ENCODE measurements around the gene ZNF804B.

DNA sequence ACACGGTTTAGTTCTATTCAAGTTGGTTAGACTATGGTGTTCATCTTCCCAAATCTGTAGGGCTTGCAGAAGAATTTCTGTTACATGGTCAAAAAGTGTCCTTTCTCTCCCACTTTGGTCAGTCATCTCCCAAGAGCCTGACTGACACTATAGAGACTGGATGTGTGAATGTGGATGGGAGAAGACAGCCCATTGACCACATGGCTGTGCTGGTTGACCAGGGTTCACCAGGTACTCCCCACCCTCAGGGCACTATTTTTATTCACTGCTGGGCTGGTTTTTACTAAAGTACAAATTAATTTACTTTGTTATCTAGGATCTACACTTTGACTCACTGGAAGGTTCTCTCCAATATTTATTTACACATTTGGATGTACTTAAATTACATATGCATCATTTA is 2.3 kb downstream of the ZNF804B start:
- TF ChIP-seq, protein P1, sequence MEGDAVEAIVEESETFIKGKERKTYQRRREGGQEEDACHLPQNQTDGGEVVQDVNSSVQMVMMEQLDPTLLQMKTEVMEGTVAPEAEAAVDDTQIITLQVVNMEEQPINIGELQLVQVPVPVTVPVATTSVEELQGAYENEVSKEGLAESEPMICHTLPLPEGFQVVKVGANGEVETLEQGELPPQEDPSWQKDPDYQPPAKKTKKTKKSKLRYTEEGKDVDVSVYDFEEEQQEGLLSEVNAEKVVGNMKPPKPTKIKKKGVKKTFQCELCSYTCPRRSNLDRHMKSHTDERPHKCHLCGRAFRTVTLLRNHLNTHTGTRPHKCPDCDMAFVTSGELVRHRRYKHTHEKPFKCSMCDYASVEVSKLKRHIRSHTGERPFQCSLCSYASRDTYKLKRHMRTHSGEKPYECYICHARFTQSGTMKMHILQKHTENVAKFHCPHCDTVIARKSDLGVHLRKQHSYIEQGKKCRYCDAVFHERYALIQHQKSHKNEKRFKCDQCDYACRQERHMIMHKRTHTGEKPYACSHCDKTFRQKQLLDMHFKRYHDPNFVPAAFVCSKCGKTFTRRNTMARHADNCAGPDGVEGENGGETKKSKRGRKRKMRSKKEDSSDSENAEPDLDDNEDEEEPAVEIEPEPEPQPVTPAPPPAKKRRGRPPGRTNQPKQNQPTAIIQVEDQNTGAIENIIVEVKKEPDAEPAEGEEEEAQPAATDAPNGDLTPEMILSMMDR (IDR thresholded peaks at IDR 0.05): no peak
- TF ChIP-seq EP300 (IDR thresholded peaks at IDR 0.05) (no peak), POLR2A (IDR thresholded peaks at IDR 0.05) (no peak), POLR2AphosphoS5 (IDR thresholded peaks at IDR 0.05) (no peak)
